NCI-H1048 (cell line): Measurements from ENCODE around the gene THBS4.

Experiments
- DNase-seq: peaks from one replicate; lab custom pipeline; 2025; lab: John Stamatoyannopoulos, UW

The THBS4 gene

DNA sequence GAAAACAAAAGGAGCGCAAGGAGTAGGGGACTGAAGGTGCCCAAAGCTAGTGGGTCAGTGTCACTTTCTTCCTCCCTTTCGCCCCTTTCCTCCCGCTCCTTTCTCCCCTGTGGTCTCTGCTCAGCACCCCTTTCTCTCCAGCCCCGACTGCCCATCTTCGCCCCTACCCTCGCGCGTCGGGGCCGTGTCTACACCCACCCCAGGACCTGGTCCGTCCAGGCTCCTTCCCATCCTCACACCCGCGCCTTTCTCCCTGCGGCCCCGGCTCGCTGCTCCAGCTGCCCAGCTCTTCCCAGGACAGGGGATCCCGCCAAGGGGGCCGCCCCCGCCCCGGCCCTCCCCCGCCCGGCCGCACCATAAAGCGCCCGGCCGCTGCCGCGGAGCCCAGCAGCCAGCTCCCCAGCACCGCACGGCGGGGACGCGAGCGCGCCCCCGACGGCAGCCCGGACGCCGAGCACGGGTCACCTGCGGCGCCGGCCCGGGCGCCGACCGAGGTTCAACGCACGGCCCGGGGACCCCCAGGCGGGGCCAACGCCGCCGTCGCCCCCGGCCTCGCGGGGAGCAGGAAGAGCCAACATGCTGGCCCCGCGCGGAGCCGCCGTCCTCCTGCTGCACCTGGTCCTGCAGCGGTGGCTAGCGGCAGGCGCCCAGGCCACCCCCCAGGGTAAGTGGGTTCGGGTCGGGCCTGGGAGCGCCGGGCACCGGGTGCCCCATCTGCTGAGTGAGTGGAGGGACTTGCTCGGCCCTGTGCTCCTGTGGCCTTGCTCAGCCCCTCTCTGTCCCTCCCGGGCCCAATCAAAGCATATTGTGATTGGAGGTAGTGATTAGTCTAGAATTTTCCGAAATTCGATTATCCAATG lies at the start of gene THBS4:
Gene THBS4 (plus strand): TSS at position 387 of the 860 bp plus-strand sequence. CDS start 190 bp downstream, at position 577.
- no peak for DNase-seq

DNA sequence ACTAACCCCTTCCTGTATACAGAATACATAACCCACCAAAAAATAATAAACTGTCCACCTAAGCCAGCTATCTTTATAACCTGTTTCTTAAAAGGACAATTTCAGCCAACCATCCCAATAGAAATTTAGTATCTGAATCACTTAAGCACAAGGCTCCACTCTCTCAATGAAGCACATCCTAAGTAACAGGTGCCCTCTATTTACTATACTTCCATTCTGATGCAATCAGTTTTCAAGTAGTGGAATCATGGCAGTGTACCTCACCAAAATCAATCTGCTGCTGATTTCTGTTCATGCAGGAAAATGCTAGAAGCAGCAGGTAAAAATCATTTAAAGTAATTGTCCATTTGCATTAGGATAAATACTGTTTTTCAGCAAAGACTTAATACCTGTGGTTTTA lies 48.9 kb upstream of the THBS4 start:
- DNase-seq = no peak

DNA sequence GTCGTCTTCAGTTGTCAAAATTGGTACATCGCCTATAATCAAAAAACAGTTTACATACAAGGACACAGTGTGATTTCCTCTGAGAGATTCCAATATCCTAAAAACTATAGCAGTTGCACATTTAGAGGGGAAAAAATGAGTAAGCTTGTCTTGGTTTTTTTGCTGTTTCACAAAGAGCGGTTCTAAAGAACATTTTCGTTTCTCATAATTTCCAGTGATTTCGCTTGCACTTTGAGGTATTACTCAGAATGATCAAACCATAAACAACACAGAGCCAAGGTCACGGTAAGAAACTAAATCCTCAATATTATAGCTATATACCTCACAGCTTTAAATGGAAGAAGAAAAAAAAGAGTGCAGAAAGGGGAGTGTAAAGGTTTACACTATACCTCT lies 44.9 kb upstream of the THBS4 start:
- DNase-seq = no peak

DNA sequence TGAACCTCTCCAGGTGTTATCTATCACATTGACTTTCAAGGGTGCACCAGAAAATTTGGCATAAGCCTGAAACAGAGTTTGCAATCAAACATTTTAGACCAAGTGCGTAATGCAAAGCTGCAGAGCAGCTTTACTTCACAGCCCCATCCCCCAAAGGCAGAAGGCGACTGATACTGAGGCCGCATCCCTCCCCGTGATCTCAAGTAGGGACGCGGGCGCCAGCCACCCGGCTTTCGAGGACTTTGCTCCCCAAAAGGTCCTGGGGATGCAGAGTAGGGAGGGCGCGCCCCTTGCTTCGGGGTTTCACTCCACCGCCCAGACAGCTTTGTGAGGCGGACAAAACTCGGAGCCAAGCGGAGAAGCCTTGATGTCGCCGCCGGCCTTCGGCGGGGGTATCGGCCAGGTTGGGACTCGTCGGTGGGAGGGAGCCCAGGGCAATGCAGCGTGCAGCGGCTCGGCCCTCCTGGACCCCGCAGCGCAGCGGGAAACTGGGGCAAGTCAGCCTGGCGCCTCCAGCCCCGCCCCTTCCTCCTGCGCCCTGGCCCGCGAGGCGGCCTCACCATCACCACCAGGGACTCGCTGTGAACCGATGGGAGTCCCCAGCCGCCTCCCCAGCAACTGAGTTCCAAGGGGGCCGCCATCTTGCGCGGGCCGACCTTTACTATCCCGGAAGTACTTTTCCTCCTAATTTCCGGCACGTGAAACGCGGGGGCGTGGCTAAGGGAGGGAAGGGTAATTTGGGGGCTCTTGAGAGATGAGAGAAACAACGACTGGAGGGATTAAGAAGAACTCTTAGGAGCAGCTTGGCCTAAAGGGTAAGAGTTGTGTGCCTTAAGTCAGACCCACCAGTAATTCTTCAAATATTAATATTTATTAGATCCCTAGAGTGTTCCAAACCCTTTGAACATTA lies 44.3 kb upstream of the THBS4 start, which contains the start of gene MTX3:
Gene MTX3 (minus strand): TSS at position 665 of the 910 bp plus-strand sequence. CDS start 24 bp downstream, at position 641.
- peak; percentile 82 for DNase-seq

DNA sequence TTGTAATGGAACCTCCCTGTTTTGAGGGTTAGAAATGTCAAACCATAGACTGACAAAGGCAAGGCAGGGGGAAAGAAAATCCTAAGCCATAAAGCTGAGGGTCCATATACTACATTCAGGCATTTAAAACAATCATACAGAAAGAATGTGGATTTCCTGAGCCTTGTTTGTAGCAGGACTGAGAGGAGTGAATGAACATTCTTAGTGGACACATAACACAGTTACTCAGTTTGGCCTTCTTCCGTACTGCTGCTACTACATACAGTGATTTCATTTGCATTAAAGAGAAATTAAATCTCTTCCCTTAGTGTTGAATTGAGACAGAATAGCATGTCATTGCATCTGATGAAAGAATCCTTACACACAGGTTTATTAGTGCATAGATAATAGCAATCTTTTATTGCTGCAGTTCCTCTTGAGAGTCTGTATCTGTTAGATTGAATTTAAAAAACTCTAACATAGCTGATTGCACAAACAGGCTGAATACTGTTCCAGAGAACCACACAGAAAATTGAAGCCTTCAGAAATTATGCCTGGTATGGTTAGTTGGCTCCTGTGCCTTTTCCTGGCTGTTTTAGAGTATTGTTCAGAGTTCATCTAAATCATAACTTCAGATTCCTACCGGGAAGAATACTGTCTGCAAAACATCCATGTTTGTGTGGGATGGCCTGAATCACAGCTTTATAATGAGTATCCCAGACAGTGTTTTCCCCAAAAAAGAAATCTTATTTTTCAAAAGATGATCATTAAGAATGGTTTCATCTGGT lies 42.1 kb upstream of the THBS4 start:
- DNase-seq = no peak

DNA sequence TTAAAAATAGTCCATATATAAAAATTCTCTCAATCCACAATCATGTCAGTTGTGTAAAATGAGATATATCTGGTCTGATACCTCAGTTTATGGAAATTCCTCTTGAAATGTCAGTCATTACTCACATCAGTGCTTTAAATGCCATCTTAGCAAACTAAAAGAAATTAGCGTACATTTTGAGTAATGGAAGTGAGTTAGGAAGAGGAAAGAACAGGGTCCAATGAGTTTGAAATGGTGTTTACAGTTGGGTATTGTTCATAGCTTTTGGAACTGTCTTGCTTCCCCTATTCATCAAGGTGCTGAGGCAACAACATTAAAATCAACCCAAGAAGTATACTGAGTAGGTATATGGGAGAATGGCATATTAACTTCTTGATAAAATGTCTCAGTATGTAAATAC lies 35.4 kb upstream of the THBS4 start:
- no peak for DNase-seq

DNA sequence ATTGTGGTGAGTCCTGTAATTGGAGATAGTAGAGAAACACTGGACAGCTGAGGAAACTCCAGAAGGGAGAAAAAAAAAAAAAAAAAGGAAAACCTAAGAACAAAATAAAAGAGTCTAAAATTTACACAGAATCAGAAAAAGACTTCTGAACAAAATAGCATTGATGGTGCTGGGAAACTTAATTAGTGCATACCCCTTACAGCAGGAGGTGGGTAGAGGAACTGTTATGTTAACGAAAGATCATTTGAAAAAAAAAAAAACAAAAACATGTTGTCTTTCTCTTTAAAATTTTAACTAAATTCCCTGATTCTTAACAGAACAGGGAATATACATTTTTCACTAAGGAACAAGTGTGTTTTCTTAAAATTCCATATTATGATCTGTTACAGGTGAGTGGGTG lies 32.5 kb upstream of the THBS4 start:
- no peak for DNase-seq

DNA sequence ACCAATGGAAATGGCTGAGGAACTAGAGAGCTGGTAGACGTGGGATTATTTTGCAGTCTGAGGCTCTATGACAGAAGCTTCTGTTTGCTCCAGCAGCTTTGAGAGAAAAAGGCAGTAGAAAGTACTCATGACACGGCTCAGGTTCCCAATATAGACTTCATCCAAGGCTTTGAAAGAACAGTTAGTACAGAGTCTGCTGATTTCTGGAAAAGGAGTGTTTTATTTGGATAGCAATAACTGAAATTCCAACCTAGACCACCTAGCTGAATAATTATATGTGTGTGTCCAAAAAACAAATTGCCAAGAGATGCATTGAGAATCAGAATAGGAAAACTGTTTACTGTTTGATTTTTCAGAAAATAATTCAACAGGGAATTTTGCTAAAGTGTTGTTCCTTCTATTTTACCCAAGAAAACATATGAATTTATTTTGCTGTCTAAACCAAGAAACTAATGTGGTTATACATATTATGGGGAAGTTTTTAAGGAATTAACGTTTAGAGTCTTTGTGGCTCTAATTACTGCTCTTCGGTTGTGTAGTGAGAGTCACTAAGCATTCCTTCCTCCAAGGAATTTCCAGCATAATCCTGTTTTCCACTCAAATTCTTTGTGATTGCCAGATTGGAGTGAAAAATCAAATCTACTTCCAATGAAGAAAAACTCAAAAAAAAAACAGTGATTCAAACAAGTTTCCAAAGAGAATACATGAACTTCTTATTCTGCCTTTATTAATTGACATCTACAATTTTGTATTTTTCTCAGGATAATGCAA lies 26.0 kb upstream of the THBS4 start:
- no peak for DNase-seq

DNA sequence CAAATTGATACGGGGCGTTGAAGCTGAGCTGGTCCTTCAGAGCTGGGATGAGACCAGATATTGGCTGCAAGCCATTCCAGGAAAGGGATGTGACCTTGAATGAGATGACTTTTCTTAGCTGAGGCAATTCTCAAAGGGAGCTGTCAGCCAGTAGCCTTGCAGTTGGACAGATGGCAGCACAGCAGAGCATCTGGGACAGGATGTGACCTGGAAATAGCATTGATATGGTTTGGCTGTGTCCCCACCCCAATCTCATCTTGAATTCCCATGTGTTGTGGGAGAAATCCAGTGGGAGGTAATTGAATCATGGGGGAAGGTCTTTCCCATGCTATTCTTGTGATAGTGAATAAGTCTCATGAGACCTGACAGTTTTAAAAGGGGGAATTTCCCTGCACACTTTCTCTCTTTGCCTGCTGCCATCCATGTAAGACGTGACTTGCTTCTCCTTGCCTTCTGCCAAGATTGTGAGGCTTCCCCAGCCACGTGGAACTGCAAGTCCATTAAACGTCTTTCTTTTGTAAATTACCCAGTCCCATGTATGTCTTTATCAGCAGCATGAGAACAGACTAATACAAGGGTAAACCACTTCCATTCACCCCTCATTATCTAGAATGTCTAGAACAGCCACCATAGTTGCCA lies 24.3 kb upstream of the THBS4 start:
- no peak for DNase-seq

DNA sequence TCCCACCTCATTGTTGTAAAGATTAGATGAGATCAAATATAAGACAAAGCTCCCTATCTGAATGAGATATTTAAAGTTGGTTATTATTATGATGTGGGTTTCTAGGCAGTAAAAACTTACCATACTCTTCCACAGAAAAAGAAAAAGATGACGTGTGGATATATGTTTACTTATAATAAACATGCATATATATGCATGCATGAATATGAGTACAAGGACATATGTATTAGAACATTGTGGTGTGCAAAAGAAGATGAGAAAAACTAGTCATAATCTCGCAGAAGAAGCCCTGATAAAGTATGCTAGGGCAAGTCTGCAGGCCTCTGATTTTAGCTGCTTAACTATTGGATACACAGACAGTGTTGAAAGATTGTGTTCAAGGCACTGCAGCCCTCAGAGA lies 10.1 kb upstream of the THBS4 start:
- no peak for DNase-seq

DNA sequence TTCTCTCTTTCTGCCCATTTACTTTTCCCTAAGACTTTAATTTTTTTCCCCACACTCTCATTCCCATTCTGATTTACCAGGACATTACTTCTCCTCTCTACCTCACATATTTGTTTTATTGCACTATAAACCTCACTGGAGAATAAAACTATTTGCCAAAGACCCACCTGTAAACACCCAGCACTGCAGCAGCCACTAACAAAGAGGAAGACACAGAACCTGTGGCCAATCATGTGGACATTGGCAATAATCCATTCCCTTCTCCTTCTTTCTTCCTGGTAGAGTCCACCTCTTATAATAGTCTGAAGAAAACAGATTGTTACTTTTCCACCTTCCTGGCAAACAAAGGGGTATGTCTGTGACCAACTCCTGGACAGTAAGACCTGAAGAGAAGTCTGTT lies 8.3 kb upstream of the THBS4 start:
- no peak for DNase-seq

DNA sequence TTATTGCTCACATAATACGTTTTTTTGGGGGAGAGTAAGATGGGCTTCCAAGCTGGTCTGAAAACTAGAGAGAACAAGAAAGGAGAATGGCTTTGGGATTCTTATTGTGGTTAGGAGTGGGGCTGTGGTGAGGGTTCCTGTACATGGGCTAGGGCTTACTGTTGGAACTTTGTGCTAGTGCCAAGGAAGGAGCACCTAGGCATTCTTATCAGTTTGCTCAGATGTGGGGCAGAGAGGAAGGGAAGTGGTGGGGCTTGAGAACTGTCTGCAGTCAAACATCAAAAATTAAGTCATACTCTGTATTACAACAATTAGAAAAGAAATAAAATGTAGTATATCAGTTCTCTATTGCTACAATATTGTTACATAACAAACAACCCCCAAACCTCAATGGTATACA lies 4.0 kb upstream of the THBS4 start:
- no peak for DNase-seq

DNA sequence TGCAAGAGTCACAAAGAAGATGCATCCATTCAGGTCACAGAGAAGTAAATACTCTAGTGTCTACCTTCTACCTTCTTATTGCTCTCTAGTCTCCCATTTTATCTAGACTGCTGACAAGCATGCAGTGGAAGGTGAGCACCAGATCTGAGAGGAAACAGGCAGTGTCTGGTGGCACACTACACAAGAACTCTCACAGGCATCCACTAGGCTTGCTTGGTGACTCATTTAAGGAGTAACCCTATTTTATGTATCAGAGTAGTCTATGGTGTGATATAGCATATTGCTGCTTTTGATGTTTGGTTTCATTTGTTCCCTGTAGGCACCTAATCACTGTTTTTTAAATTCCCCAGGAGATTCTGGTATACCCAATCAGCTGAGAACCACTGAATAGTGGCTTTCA lies 1.6 kb upstream of the THBS4 start:
- DNase-seq = no peak

DNA sequence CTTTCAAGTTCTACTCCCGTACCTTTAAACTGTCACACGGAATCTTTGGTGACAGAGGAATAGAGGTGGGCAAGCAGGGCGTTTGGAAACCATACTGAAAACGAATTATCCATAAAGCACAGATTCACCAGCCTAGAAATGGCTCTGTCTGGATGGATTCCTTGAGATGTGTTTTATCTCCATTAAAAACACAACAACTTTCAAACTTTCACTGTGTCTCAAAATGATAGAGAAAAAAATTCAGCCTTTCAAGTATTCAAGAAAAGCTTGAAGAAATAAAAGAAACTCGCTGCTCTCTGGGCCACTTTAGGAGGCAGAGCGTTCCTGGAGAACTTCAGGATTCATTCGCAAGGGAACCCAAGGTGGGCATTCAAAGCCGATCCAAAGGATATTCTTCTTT lies 589 bp upstream of the THBS4 start:
- no peak for DNase-seq

DNA sequence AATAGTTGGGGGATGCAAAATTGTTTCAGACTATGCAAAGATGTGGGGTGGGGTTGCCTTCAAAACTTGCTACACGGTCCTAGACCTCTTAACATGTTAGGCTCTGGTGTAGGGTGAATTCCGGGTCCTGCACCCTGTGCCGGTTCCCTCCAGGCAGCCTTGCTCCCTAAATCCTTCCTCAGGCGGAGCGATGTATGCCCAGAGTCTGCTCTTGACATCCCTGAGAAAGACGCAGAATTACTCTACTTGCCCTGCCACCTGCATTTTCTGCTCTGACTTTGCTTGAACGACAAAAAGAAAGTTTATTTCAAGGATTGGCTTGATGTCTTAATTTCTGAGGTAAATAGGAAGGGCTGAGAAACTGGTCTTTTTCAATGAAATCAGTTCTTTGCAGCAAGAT lies 691 bp downstream of the THBS4 start:
- DNase-seq = no peak

DNA sequence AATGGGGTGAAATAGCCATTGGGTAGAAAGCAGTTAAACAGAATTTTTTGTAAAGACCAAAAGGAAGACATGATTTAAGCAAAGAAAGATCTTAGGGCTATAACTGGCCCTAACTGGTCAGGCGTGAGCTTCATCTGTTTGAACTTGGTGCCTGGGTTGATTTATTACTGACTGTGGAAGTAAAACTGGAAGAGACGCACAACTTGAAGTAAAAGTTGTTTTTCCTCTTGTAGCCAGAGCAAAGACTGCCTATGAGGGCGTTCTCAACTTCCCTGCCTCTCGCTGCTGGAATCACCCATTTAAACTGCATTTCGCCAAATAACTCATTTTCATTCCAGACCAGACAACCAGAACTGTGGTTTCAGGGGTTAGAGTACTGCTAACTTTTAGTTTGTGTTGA lies 1.5 kb downstream of the THBS4 start:
- no peak for DNase-seq

DNA sequence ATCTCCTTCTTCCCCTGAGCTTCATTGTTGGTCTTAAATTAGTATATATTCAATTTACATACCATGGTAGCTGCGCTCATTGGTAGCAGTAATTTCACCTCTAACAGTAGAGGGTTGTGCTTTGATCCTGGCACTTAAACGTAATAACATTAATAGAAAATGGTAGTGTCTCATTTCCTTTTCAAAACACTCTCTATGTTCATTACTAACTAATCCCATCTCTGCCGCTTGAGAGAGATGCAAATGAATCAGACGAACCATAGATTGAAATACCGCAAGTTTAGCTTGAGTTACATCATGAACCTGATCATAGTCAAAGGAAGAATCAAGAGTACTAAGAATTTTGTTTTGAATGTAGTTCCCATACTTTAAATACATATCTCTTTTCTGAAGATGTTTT lies 2.2 kb downstream of the THBS4 start:
- DNase-seq = no peak

DNA sequence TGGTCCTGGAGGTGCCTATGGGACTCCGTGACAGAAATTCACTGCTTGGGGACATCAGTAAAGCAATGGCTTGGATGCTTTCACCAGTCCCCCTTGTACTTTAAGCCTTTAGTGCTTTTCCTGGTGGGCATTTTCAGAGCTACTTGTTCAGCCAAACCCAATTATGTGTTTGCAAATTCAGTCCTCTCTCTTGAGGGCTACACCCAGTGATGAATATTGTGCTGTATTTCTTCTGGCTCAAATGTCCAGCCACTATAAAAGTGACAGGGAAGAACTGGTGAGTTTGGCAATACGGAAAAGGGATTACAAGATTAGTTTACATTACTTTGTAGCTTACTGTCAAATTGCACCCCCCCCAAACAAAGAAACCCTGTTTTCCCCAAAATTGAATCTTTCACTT lies 4.5 kb downstream of the THBS4 start:
- no peak for DNase-seq

DNA sequence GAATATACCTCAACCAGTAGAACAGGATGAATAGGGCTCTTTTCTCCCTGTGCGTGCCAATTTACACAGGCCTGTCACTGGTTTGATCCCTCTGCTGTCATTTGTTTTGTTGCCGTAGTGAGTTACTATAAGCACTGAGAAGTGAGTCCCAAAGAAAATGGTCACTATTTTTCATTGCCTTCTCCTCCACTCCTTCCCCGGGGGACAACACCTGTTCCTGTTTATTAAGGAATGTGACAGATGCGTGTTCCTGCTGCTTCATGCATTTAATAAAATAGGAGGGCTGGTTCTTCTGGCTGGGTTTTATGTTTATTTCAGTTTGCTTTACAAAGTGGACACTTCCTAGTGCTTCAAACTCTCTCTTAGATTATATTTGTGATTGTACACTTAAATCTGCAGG lies 6.4 kb downstream of the THBS4 start:
- DNase-seq = no peak

DNA sequence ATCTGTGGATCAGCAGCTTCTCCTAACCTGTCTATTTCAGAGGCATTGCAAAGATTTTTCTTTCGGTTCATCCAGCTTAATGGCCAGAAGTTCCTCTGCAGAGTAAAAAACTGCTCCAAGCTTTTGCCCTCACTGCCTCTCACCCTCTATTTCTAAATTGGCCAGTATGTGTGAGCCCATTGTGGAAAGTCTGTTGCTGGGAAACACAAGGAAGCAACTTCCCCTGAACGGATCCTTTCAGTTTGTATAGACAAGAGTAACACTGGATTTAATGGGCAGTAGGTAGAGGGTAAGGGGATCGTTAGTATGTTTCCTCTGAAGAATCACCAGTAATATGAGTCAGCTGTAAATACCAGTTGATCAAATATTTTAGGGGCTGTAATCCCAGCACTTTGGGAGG lies 7.2 kb downstream of the THBS4 start:
- DNase-seq = no peak

DNA sequence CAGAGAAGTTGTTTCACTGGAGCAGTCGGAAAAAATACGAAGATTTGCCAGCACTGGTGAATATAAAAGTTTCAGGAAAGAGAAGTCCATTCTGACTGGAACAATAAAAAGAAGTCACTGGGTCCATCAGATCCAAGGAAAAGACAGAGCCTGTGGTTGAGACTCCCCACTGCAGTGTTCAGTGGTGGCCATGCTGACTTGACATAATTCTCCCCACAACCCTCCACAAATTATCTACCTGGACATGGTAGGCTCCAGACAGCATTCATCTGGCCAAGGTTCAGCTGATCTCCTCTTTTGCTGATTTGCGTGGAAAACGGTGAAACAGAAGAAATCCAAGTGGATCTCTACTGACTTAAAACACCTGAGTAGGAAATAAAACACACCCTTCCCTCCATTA lies 8.0 kb downstream of the THBS4 start:
- no peak for DNase-seq
